ENCODE data around the gene BMP7. TPM values are rescaled to one million over a fixed set of nuclear protein-coding genes. Genes with fewer than 3 reads are reported as not detected.

Gene BMP7
- total and polyA plus RNA-seq, 2 donors (not counting 3 experiments of a cell fraction or from before 2014, with no cell fraction given), result not detected

- dilution Hi-C loops (cut with MboI; ENCODE audit: extremely low pct_ligation_motif_present, low sequenced_read_pairs), result no loop called here
- H3K27me3 ChIP-seq (ENCODE audit: control insufficient read depth in 2 of 2, insufficient read depth in 2 of 2, low read length in 2 of 2), result peaks cover 3 to 6% of the 10 kb centered on the region in 2 experiments
- H3K36me3 ChIP-seq (ENCODE audit: control insufficient read depth in 2 of 2, extremely low read depth in 1 of 2, insufficient read depth in 2 of 2, low read length in 2 of 2), result no peaks in the 10 kb centered on the region
- no peak for DNase-seq (ENCODE audit: low read depth, low spot score)
- TF ChIP-seq MYC (IDR thresholded peaks at IDR 0.05; ENCODE audit: low read depth, low read length) (no peak), EZH2 (IDR thresholded peaks at IDR 0.05; ENCODE audit: borderline replicate concordance, low read depth, low read length, severe bottlenecking) (no peak), POLR2A (IDR thresholded peaks at IDR 0.05; ENCODE audit: low read depth, low read length) (no peak), GATA2 (IDR thresholded peaks at IDR 0.05; ENCODE audit: insufficient read depth, insufficient read length, low read depth, low read length) (no peak), JUN (IDR thresholded peaks at IDR 0.05; ENCODE audit: borderline replicate concordance, insufficient read depth, insufficient read length, low read depth) (no peak), POLR2AphosphoS5 (IDR thresholded peaks at IDR 0.05; ENCODE audit: insufficient read depth, low read depth, low read length) (no peak)
- TF ChIP-seq, protein P1, sequence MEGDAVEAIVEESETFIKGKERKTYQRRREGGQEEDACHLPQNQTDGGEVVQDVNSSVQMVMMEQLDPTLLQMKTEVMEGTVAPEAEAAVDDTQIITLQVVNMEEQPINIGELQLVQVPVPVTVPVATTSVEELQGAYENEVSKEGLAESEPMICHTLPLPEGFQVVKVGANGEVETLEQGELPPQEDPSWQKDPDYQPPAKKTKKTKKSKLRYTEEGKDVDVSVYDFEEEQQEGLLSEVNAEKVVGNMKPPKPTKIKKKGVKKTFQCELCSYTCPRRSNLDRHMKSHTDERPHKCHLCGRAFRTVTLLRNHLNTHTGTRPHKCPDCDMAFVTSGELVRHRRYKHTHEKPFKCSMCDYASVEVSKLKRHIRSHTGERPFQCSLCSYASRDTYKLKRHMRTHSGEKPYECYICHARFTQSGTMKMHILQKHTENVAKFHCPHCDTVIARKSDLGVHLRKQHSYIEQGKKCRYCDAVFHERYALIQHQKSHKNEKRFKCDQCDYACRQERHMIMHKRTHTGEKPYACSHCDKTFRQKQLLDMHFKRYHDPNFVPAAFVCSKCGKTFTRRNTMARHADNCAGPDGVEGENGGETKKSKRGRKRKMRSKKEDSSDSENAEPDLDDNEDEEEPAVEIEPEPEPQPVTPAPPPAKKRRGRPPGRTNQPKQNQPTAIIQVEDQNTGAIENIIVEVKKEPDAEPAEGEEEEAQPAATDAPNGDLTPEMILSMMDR (IDR thresholded peaks at IDR 0.05; ENCODE audit: extremely low read depth in 1 of 2, insufficient read depth in 1 of 2, low read depth in 1 of 2, low read length in 2 of 2), result no peak
- intact Hi-C loops (cut with micrococcal nuclease), result no loop called here
- H3K9ac ChIP-seq (replicated peaks; ENCODE audit: extremely low read depth, insufficient read depth, low read length), result no peak overlapping the region
- no peak for FAIRE-seq
- no peak overlapping the region for H3K4me3 ChIP-seq (replicated peaks in 1 of 3; ENCODE audit: insufficient read depth in 1 of 3, low read depth in 1 of 3, low read length in 3 of 3)
- H4K20me1 ChIP-seq (replicated peaks; ENCODE audit: control insufficient read depth, extremely low read depth, insufficient read depth, low read length), result no peaks in the 10 kb centered on the region
- BruUV-seq (replicated peaks), result no TSS peak
- no peak overlapping the region for H2AFZ ChIP-seq (ENCODE audit: low read depth, low read length)
- H3K27ac ChIP-seq (ENCODE audit: insufficient read depth, low read depth, low read length), result no peak overlapping the region
- no peaks in the 10 kb centered on the region for H3K79me2 ChIP-seq (ENCODE audit: control insufficient read depth, insufficient read depth, low read length)
- no peak overlapping the region for H3K4me2 ChIP-seq (ENCODE audit: insufficient read depth, low read length)
- POLR2A ChIA-PET, result no interaction called here
- no peaks in the 10 kb centered on the region for H3K9me3 ChIP-seq (replicated peaks; ENCODE audit: control insufficient read depth, insufficient read depth, low read length)
- H3K4me1 ChIP-seq (ENCODE audit: control insufficient read depth, extremely low read depth, insufficient read depth, low read length), result no peaks in the 10 kb centered on the region
- CTCF ChIA-PET, result interaction anchor here (0.7 kb wide), 1 partner anchor 342 kb away, joined by 3 read pairs; no protein-coding TSS in a partner anchor
- no peaks in the 10 kb centered on the region for H3K9me1 ChIP-seq (replicated peaks; ENCODE audit: control insufficient read depth, extremely low read depth, insufficient read depth, low read length)
Observed at GRCh38 chr20:57257701-57258453, 8.6 kb downstream of the BMP7 start.

Measured in endothelial cell of umbilical vein (primary cell).